IPS-NIHi7 (cell line): ENCODE data around the gene BNC1.
"Not testable (repeated sequence)": the region's sequence is repeated elsewhere in the genome, so short reads cannot be mapped to it uniquely, and the experiment has no call there.

Source experiments
- DNase-seq: peaks from one replicate; pipeline ENCODE4 v3.0.0; 2012; ENCODE audit warnings: mixed read lengths; ENCODE audit errors: extremely low spot score

The BNC1 gene

DNA sequence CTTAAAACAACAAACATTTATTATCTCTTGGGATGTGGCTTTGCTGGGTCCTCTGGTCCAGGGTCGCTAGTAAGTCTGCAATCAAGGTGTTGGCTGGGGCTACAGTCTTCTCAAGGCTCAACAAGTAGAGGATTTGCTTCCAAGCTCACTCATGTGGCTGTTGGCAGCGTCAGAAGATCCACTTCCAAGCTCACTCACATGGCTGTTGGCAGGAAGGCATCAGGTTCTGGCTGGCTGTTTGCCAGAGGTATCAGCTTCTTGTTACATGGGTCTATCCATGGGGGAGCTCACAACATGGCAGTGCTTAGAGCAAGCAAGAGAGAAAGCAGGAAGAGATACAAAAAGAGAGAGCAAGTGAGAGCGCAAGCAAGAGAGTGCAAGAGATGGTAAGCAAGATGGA lies 15.0 kb upstream of the BNC1 start:
- DNase-seq: no peak

DNA sequence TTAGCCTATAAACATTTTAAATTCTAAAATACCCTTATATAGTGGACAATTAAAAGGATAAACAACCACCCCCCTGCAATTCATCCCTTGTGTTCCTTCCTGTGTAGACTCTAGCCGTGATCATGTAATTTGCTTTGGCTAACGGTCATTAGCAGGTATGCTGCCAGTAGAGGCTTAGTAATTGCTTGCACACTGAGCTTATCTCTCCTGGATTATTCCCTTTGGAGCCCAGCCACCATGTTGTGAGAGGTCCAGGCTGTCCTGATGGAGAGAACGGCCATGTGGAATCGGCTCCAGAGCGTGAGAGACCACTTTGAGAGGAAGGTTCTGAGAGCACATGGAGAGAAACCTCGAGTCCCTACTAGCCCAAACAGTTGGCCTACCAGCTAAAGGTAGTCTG lies 11.0 kb upstream of the BNC1 start:
- no peak for DNase-seq

DNA sequence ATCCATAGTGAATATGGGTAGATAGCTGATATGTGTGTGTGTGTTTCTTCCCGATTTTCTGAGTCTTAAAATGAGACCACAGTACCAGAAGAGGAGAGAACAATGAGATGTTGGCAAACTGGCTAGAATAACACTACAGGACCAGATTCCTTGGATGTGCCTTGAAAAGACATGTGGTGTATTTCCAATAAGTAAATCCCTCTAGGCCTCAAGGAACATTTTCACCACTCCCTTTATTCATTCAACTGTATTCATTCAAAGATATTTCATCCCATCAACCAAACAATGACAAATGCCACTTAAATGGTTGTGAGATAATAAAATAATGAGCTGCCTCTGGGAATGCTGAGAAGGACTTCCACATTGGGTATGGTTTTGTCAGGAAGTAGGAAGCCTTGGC lies 8.7 kb upstream of the BNC1 start:
- DNase-seq: no peak

DNA sequence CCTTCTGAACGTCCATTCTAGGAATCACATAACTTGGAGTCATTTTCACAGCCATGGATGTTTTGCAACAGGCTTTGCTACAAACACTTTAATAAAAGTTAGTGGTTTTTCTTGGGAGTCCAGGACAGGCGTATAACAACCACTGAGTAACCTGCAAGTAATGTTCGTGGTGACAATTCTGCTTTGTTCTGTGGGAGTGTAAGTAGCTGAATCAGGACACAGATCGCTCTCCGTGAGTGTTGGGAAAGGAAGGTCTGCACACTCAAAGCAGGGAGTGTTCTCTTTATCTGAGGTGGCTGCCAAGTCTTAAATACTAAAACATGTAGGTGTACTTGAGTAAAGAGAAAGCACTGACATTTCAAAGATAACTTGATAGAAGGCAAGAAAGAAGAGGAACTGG lies 7.9 kb upstream of the BNC1 start:
- DNase-seq: no peak

DNA sequence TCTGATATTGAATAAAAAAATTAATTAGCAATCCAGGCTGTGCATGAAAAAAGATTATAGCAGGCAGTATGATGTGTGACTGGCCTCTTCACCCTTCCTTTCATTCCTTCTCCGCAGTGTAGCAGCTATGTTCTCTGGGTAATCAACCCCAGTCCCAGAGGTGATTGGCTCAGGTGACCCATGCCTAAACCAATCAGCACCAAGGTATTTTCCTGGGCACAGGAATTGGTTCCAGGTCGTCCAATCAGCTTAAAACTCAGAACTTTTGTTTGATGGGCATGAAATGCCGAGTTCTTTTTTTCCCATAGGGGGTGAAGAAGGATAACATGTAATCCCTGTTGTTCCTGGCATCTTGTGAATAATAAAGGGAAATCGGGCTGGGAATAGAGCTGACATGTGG lies 5.8 kb upstream of the BNC1 start:
- no peak for DNase-seq

DNA sequence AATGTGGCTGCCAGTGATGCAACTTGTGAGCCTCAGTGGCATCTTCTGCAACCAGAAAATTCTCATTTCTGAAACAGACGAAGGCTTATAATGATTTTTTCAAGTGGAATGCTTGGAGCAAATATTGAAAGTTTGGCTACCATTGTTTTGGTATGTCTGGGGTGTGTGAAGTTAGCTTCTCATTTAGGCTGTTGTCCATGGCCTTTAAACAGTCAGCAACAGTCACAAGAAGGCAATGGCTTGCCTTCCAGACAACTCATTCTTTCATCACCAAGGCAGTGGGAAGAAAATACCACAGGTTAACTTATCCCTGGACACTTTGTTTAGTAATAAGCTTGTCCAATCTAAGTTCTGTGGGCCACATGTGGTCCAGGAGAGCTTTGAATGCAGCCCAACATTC lies 4.7 kb upstream of the BNC1 start:
- no peak for DNase-seq

DNA sequence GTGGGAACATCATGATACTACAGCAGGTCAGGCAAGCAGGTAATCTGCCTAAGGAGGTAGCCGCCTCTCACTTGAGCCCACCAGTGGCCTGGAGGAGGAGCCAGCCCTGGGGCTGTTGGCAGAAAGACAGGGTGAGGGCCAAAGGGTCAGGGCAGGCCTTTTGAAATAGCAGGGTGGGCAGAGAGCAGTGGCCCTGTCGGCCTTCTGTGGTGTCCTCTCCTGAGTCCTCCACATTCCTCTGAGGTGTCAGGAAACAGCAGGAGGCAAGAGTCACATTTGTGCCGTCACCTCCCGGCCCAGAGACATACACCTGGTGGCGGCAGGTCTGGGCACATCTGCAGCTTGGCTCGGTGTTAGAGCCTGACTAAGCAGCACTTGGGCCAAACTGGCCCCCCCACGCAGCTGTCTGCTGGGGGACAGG lies 3.9 kb upstream of the BNC1 start:
- peak; percentile 25 for DNase-seq

DNA sequence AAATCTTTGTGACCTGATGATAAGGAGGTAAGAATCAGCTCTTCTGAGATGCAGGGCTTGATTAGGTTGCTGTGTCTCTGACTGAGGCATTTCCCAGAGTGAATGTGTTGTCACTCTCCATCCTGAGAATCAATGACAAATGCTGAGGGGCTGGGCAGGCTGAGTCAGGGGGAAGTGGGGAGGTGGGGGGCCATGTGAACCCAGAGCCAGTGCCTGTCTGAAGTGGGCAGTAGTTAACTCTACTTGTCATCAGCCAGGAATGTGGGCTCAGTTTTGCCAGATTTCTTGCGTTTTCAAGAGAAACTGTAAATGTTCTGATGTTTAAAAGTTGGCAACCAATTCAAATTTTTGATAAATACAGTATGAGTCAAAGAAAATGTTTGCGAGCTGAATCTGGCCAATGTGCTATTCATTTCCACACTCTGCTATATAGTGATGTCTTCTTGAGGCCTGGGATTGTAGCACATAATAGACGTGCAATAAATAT lies 3.1 kb upstream of the BNC1 start:
- DNase-seq: no peak

DNA sequence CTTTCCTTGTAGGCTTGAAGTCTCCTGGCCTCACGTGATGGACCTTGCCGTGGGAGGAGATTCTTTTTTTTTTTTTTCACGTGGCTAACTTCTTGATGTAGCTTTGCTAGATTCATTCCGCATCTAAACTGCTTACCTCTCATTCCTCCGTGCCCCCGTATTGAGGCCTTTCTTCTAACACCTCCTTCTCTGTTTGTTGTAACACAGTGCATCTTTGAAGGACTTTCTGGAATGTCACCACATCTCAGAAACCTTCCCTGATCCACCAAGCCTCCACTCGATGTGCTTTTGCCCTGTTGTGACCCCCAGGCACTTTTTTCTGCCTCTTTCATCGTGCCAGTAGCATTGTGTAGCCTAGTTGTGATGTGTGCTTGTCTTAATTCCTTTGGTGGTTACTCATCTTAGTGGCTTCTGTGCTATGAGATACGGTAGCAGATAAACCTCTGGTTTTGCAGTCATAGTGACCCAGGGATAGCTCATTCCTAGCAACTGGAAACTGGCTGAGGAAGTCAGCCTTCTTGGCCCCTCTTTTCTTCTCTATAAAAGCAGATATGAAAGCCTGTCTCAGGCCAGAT lies 1.6 kb upstream of the BNC1 start:
- peak; percentile 18 for DNase-seq

DNA sequence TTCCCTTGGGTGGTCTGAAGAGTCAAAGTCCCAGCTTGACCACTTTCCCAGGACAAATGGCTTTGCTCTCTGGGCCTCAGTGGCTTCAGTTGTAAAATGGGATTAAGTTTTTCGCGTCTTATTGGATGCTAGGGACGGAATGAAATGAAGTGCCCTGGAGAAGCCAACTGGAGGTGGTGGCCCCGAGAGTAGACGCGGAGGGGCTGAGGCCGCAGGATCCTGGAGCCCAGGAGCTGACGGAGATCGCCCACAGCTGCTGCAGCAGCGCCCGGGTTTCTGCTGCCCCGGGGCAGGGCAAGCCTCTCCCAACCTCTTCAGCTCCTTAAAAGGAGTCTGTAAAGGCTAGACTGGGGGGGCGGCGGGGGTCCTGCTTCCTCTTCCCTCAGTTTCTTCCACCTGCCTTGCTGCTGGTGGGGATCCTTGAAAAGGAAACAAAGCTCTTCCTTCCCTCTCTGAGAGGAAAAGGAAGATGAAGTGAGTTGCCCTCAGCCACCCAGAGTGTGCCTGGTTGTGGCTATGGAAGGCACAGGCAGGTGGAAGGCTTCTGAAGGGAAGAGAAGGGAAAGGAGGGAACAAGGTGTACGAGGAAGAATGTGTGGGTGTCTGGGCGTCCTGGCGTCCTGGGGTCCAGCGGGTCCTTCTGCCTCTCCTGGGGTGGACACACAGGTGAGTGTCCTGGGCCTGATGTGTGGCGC lies 967 bp upstream of the BNC1 start:
- peak; percentile 35 for DNase-seq

DNA sequence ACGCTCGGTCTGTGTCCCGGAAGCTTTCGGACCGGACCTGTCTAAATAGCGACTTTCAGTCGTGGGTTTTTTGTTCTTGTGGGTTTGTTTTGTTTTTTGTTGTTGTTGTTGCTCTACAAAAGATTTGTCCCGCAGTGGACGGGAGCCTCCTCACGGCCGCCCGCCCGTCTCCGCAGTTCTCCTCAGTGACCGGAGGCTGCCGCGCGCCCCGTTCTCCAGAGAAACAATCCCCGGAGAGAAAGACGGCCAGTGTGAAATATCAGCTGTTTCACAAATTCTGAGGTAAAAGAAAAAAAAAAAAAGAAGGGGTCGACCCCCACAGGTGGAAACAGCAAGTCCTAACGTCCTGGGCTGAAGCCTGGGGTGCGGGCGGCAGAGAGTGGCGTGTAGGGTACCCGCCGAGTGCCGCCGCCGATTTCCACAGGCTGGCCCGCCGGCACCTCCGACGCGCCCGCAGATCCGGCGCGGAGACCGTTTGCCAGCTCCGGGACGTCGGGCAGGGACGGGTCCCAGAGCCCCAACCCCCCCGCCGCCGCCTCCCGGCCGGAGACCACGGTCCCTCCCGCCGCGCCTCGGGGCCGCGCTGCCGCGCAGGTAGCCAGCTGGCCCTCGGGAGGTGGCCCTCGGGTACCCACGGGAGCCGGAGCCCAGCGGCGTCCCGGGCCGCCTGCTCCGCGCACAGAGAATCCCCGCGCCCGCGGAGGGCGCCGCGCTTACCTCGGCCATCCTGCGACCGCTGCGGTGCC lies 478 bp downstream of the BNC1 start:
- DNase-seq: peak; percentile 20

DNA sequence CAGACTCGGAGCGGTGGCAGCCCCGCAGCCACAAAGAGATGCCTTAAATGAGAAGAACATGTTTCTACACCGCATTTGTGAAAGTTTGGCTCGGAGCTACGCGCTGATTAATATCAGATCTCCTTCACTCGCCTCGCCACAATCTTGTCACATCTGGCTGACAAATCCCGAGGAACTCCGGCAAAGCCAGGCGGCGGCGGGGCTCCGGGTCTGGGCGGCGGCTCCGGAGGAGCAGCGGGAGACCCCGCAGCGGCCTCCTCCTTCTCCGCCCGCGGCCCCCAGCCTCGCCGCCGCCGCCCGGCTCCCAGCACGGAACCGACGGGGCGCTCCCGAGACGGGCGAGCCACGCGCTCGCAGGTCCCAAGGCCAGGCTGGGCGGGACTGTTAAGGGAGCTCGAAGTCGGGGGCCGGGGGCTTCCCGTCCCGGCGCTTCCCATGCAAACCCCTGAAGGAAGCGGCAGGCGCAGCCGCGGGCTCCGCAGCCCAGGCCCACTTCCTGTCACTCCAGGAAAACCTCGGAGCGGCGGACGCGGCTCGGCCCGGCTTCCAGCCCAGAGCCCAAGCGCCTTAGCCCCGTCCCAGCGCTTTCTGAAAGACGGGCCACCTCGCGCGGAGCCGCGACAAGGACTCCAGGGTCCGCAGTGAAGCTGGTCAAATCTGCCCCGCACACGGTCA lies 1.2 kb downstream of the BNC1 start:
- peak; percentile 54 for DNase-seq

DNA sequence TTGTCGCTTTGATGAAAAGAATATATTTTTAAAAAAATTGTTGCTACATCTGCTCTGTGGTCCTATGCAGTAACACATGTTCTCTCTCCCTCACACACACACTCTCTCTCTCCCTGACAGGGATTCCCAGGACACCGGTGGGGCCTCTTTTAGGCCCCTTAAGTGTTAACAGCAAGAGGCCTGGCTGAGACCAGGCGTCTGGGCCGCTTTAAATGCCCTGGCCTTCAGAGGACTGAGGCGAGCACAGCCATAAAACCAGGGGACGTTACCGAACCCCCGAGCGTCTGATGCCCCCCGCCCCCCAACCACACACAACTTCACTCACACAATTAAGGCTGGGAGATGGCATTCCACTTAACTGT lies 1.7 kb downstream of the BNC1 start:
- DNase-seq: peak; percentile 46

DNA sequence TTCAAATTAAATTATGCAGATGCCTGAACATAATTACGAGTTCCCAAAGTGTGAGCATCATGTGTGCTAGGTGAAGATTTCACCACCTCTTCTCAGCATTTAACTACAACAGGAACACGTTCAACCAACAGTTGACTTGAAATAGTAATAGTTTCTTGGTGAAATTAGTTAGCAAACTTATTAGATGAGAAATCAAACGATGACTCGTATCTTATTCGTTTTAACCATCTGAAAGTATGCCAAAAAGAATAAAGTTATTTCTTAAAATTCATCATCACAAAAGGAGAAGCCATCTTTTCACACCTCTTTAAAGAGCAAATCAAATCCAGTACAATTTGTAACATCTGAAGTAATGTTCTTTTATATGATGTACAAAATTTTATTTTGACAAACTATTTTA lies 2.3 kb downstream of the BNC1 start:
- DNase-seq: no peak

DNA sequence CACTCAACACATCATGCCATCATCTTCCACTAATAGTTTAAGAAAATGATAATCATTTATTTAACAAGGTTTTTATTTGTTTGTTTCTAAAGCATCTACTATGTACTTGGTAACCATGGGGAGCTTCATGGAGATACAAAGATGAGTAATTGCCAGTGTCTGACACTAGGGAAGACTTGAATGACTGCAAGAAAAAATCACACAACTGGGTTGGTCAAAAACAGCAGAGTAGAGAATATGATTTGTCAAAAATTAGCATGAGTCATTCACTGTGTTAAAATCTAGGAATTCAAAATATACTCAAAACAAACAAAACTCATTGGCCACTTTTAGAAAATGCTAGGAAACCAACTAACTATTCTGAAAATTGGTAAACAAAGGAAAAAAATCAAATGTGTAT lies 6.3 kb downstream of the BNC1 start:
- no peak for DNase-seq

DNA sequence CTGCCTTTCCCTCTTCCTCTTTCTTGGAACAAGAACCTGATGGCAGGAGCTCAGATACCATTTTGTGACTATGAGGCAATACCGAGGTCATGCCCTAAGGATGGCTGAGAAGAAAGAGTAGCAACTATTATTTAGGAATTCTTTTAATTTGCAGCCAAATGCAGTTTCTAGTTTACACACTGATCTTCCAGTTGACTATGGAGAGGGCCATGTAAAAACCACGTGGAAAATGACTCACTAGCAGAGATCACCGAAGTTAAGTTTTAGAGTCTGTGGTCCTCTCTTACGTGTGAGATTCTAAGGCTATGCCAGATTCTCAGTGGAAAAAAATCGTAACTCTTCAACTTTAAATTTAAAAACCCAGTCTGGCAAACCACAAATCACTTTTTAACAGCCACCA lies 7.8 kb downstream of the BNC1 start:
- DNase-seq: no peak

DNA sequence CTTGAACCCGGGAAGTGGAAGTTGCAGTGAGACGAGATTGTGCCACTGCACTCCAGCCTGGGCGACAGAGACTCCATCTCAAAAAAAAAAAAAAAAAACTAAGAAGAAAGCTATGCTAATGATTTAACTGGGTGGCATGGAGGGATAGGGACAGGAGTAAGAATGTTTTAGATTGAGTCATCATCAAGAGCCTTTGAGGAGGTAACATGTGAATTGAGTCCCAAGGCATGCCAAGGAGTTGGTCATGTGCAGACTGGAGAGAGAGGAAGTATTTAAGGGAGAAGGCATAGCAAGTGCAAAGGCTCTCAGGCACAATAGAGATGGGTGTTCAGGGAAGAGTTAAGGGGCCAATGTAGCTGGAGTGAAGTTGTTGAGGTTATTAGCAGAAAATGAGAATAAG lies 9.1 kb downstream of the BNC1 start:
- DNase-seq: no peak

DNA sequence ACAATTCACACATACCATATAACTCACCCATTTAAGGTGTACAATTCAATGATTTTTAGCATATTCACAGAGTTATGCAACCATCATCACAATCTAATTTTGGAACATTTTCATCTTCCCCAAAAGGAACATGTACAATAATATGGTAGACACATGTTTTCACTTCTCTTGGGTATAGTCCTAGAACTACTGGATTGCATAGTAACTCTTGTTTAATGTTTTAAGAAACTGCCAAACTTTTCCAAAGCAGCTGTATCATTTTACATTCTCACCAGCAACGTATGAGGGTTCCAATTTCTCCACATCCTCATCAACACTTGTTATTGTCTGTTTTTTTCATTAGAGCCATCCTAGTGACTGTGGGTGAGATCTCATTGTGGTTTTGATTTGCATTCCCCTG lies 14.3 kb downstream of the BNC1 start:
- no peak for DNase-seq

DNA sequence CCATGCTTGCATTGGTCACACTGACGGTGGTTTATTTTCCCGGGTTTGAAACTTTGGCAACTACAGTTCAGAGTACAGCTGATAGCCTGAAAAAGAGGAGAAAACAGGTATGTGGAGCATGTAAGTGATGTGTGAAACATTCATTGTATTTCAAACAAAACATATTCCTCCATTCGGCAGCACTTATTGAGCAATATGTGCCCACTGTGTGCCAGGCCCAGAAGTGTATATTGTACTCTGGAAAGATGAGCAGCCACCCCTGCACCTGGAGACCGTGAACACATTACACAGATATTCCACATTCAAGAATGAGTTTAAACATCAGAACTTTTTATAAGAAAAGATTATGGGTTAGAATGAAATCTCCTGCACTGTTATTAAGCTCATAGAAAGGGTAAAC lies 16.3 kb downstream of the BNC1 start:
- no peak for DNase-seq

DNA sequence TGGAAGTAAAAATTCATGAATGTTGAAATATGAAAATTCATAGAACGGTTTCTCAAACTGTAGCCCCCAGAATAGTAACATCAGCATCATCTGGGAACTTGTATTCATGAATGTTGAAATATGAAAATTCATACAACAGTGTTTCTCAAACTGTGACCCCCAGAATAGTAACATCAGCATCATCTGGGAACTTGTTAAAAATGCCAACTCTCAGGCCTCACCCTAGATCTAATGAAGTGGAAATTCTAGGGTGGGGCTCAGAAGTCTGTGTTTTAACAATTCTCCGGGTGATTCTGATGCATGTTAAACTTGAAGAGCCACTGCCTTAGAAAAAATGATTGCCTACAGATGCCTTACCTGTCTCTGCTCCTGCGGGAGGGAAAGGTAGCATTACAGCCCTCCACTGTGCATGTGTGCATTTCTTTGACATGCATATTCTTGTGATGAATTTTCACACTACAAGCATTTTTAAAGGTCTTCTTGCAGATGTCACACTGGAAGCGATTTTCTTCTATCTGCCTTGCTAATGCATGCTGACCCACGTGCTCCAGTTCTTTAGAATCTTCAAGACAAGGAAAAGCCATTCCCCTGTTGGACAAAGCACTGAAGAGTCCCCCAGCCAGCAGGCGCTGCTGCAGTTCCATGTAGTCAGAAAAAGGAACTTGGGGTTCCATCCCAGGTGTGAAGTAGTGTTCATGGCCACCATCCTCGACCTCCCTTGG lies 21.7 kb downstream of the BNC1 start:
- no peak for DNase-seq

DNA sequence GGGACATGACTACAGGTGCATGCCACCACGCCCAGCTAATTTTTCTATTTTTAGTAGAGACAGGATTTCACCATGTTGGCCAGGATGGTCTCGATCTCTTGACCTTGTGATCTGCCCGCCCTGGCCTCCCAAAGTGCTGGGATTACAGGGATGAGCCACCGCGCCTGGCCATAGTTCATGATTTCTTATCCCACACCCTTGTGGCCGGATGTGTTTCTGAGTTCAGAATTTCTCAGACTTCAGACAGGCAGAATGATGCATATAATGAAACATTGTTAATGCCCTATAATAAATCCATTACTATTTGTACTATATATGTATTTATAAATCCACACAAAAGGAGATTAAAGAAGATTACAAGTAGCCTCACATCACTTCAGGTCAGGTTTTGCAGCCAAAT lies 22.3 kb downstream of the BNC1 start:
- not testable (repeated sequence) for DNase-seq

DNA sequence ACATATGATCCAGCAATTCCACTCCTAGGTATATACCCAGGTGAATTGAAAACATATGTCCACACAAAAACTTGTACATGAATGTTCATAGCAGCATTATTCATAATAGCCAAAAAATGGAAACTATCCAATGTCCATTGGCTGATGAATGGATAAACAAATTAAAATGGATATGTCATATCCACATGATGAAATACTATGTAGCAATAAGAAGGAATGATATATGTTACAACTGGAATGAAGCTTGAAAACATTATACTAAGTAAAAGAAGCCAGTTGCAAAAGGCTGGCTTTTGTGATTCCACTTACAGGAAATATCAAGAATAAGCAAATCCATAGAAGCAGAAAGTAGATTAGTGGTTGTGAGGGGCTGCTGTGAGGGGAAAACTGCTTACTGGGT lies 33.7 kb downstream of the BNC1 start:
- DNase-seq: no peak
